ENCODE results near the gene APOL2.

DNA sequence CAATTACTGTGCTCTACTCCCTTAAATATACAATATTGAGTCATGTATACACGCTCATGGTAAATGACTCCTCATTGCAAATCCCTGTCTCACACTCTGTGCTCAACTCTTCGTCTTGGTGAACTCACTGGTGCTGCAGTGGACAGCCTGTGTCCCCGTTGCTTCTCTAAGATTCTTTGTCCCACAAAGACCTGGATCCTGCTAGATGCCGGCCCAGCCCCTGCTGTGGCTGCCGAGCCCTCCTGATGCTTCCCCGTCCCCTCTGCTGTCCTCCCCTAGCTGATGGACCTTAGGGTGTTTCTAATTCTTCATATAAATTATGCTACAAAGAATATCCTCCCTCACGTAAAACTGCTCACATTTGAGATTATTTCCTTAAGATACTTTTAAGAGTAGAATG lies 5.5 kb downstream of the APOL2 start:
- TF ChIP-seq, protein P1, sequence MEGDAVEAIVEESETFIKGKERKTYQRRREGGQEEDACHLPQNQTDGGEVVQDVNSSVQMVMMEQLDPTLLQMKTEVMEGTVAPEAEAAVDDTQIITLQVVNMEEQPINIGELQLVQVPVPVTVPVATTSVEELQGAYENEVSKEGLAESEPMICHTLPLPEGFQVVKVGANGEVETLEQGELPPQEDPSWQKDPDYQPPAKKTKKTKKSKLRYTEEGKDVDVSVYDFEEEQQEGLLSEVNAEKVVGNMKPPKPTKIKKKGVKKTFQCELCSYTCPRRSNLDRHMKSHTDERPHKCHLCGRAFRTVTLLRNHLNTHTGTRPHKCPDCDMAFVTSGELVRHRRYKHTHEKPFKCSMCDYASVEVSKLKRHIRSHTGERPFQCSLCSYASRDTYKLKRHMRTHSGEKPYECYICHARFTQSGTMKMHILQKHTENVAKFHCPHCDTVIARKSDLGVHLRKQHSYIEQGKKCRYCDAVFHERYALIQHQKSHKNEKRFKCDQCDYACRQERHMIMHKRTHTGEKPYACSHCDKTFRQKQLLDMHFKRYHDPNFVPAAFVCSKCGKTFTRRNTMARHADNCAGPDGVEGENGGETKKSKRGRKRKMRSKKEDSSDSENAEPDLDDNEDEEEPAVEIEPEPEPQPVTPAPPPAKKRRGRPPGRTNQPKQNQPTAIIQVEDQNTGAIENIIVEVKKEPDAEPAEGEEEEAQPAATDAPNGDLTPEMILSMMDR (IDR thresholded peaks at IDR 0.05; ENCODE audit: low read length), result no peak
- TF ChIP-seq EZH2 (IDR thresholded peaks at IDR 0.05; ENCODE audit: borderline replicate concordance, low read length), result no peak
